Choroid plexus epithelial cell (primary cell): ENCODE measurements around the gene RAB36.

ENCODE experiments used
- DNase-seq: peaks from one replicate; pipeline ENCODE4 v3.0.0-alpha.2; 2010; ENCODE audit warnings: low read depth
- H3K4me3 ChIP-seq: 2 replicates; pipeline ENCODE4 v1.5.1; 2011; ENCODE audit warnings: low read depth, mild to moderate bottlenecking, control low read depth, low read length, moderate library complexity
- TF ChIP-seq, protein P1 (sequence below): conservative IDR thresholded peaks from 2 replicates; pipeline ENCODE4 v1.5.1; 2011; ENCODE audit warnings: low read depth, mild to moderate bottlenecking, control low read depth, inconsistent platforms, low read length, moderate library complexity

Gene RAB36

DNA sequence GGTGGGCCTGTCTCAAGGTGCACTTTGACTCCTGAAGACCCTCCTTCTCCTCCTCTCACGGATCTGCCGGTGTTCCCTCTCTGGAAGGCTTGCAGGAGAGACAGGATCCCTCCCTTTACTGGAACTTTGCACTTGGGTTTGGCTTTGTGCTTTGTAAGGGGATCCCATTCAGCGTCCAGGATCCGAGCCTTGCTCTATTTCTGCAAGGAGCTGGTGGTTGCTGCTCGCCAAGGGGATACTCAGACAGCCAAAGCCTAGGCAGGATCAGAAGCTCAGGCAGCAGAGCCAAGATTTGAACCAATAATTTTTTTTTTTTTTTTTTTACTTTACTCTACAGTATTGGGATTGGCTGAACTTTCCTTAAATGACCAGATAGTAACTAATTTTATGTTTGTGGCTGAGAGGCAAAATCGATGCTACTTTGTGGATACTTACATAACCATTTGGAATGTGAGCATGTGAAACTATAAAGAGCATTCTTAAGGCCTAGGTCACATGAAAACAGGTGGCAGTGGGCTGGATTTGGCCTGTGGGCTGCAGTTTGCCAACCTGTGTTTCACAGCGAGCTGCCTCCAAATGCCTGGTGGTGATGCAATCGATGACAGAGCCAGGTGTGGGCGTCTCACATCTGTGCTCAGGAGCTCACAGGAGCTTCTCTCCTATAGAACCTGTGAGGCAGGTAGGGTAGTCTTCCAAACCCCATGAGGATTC is 60.2 kb downstream of the RAB36 start:
- TF ChIP-seq, protein P1, sequence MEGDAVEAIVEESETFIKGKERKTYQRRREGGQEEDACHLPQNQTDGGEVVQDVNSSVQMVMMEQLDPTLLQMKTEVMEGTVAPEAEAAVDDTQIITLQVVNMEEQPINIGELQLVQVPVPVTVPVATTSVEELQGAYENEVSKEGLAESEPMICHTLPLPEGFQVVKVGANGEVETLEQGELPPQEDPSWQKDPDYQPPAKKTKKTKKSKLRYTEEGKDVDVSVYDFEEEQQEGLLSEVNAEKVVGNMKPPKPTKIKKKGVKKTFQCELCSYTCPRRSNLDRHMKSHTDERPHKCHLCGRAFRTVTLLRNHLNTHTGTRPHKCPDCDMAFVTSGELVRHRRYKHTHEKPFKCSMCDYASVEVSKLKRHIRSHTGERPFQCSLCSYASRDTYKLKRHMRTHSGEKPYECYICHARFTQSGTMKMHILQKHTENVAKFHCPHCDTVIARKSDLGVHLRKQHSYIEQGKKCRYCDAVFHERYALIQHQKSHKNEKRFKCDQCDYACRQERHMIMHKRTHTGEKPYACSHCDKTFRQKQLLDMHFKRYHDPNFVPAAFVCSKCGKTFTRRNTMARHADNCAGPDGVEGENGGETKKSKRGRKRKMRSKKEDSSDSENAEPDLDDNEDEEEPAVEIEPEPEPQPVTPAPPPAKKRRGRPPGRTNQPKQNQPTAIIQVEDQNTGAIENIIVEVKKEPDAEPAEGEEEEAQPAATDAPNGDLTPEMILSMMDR: no peak
- H3K4me3 ChIP-seq: no peak overlapping the region
- DNase-seq: no peak

DNA sequence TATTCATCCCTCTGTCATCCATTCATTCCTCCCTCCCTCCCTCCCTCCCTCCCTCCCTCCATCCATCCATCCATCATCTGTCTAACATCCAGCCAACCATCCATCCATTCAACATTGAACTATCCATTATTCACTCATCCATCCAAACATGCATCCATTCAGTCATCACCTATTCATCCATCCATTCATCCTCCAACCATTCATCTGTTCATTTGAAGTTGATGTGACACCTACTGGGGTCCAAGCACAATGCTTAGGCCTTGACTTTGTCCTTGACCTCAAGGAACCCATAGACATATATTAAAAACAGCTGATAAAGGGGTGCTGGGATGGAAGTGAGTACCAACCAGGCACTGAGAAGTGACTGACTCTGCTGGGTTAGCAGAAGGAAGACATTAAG is 61.6 kb downstream of the RAB36 start:
- TF ChIP-seq, protein P1: no peak
- no peak for DNase-seq
- H3K4me3 ChIP-seq: no peak overlapping the region

DNA sequence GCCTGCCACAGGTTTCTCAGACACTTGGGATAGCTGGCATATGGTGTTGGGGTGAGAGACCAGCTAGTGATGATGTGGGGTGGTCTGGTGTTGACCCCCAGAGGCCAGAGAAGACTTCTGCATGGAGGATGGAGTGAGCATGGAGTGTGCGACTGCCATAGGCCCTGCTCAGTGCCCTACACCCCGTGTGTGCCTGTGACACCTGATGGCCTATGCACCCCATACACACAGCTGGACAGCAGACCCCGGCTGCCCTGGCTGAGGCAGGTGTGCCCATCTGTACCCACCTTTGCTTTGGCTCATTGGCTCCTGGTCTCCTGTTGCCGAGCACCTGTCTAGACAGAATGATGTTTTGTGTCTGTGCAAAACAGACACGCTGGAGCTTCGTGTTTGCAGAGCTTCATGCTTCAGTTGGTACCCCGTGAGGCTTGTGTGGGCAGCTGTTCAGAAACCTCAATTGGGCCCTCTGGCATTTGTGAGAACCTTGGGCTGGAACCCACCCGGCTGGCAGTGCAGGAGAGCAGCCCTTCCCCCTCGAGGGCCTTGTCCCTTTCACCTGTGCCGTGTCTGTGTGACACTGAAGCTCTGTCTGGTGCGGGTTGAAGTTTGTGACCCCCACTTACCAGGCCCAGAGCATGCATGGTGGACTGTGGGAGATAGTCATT is 62.6 kb downstream of the RAB36 start:
- TF ChIP-seq, protein P1: no peak
- no peak overlapping the region for H3K4me3 ChIP-seq
- DNase-seq: no peak

DNA sequence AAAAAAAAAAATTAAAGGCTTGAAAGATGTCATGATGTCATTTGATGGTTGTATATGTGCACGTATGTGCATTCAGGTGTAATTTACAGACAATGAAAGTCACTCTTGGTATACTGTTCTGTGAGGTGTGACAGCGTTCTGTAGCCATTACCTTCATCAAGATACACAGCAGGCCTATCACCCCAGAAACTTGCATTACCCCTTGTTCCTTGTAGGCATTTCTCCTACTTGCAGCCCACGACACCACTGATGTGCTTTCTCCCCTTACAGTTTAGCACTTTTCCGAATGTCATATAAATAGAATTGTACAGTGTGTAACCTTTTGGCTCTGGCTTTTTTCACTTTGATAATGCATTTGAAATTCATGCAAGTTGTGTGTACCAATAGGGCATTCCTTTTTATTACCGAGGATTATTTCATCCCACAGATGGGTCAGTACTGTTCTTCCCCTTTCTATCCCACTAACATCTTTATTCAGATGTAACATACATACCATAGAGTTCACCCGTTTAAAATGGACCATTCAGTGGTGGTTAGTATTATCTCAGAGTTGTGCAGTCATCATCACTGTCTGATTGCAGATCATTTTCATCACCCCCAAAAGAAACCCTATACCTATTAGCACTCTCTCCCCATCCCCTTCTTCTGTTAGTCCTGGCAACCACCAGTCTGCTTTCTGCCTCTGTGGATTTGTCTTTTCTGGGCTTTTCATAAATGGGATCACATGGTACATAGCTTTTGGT is 65.3 kb downstream of the RAB36 start:
- no peak for DNase-seq
- TF ChIP-seq, protein P1: no peak
- no peak overlapping the region for H3K4me3 ChIP-seq

DNA sequence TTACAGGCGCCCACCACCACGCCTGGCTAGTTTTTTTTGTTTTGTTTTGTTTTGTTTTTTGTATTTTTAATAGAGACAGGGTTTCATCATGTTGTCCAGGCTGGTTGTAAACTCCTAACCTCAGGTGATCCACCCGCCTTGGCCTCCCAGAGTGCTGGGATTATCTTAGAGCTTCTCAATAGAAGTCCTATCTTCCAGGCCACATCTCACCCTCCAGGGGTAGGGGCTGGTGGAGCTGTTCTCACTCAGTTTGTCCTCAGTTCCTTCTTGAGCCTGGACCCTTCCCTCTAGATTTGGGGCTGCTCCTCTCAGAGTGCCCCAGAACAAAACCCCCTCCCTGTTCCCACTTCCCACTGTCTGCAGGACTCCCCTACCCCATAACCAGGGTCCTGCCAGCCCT is 66.3 kb downstream of the RAB36 start:
- no peak for DNase-seq
- no peak overlapping the region for H3K4me3 ChIP-seq
- TF ChIP-seq, protein P1: no peak

DNA sequence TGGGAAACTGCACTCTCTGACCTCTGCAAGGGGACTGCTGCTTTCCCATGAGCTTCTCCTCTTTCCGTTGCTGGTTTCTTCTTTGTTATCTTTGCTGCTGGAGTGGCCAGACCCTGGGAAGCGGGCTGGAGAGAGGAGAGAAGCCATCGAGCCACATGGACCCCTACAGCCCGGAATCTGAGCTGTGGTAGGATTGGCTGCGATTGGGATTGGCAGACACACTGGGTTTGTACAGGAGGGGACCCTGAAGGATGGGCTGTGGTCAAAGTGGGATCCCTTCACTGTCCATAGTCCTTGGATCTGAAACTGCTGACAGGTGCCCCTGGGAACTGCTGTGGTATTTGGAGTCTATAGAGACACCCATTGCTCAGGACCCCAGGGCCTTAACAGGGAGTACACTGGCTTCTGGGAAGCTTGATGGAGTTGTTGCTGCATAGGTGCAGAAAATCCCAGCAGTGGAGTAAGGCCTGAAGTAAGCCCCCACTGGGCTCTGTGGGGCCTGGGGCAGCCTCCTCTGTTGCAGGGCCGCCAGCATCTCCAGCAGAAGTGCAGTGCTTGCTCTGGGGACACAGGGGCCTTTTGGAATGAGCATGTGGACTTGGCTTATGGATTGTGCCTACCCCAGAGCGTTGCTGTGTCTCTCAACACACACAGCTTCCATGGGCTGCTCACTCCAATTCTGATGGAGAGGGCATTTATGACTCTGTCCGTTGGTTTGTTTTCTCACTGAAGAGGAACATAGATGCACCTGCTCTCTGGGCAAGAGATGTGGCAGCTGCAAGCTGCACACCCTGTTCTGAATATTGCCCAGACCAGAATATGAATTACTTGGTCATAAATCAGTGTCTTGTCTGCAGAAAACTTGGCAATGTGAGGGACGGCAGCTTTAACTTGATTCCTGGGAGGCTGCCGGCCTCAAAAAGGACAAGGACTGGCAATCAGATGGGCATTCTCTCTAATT is 67.1 kb downstream of the RAB36 start:
- no peak for DNase-seq
- no peak overlapping the region for H3K4me3 ChIP-seq
- TF ChIP-seq, protein P1: no peak
